Measurements from ENCODE around the gene C17orf50. TPM values are rescaled to one million over a fixed set of nuclear protein-coding genes. Genes with fewer than 3 reads are reported as not detected.

Gene C17orf50
- polyA plus RNA-seq, 3 donors, result 0.09 to 0.29 TPM; not detected in 1

GRCh38 chr17:35786941-35787432 lies 26.3 kb downstream of the C17orf50 start:
- DNase-seq, result no peak

GRCh38 chr17:35788477-35789368 lies 28.0 kb downstream of the C17orf50 start:
- no peak for DNase-seq

GRCh38 chr17:35790841-35791240 lies 30.2 kb downstream of the C17orf50 start:
- DNase-seq, result no peak

GRCh38 chr17:35791681-35792350 lies 31.1 kb downstream of the C17orf50 start:
- DNase-seq, result no peak

- no peak for DNase-seq
Measured at GRCh38 chr17:35793257-35793656, 32.6 kb downstream of the C17orf50 start.

GRCh38 chr17:35795007-35795870 lies 34.6 kb downstream of the C17orf50 start, which contains the start of gene MMP28:
TSS of gene MMP28 (minus strand) at chr17:35795641. CDS start at chr17:35795377, 264 bp downstream.
- DNase-seq, result no peak

- DNase-seq, result no peak
Measured at GRCh38 chr17:35795871-35796265, 35.2 kb downstream of the C17orf50 start.

- DNase-seq, result no peak
Measured at GRCh38 chr17:35796942-35797341, 36.3 kb downstream of the C17orf50 start.

- DNase-seq, result no peak
Measured at GRCh38 chr17:35797370-35797769, 36.7 kb downstream of the C17orf50 start.

GRCh38 chr17:35797918-35798317 lies 37.2 kb downstream of the C17orf50 start:
- DNase-seq, result no peak

GRCh38 chr17:35799942-35800341 lies 39.3 kb downstream of the C17orf50 start:
- DNase-seq, result no peak

GRCh38 chr17:35801583-35802224 lies 41.0 kb downstream of the C17orf50 start:
- no peak for DNase-seq

- DNase-seq, result peak; percentile 81
Measured at GRCh38 chr17:35804658-35805192, 44.0 kb downstream of the C17orf50 start.

GRCh38 chr17:35807371-35808144 lies 46.9 kb downstream of the C17orf50 start:
- no peak for DNase-seq

GRCh38 chr17:35808240-35808961 lies 47.7 kb downstream of the C17orf50 start:
- DNase-seq, result no peak

GRCh38 chr17:35808962-35809854 lies 48.5 kb downstream of the C17orf50 start, which contains the start of gene TAF15:
TSS of gene TAF15 (plus strand) at chr17:35809484. CDS start at chr17:35809570, 86 bp downstream.
- peak; percentile 98 for DNase-seq

GRCh38 chr17:35809855-35810461 lies 49.3 kb downstream of the C17orf50 start:
- no peak for DNase-seq

GRCh38 chr17:35811759-35812158 lies 51.1 kb downstream of the C17orf50 start:
- no peak for DNase-seq

Data from renal pelvis (tissue), 4 donors.